ENCODE measurements around the gene KCTD10.
"Not testable (repeated sequence)": the region's sequence is repeated elsewhere in the genome, so short reads cannot be mapped to it uniquely, and the experiment has no call there.

KCTD10 gene

GRCh38 chr12:109440851-109441490, 36.1 kb downstream of the KCTD10 start:
- no peaks in the 10 kb centered on the region for H3K9me3 ChIP-seq (ENCODE audit: insufficient read depth, low read length, severe bottlenecking)
- H3K9ac ChIP-seq (ENCODE audit: low read depth, low read length), result no peak overlapping the region
- no peak for ATAC-seq (ENCODE audit: insufficient read depth, low read depth)
- no peak overlapping the region for H3K4me2 ChIP-seq (ENCODE audit: insufficient read depth, low read length)
- DNase-seq, result no peak
- no peaks in the 10 kb centered on the region for H3K4me1 ChIP-seq (ENCODE audit: insufficient read depth, low read length)
- no peaks in the 10 kb centered on the region for H3K79me2 ChIP-seq (ENCODE audit: insufficient read depth, low read length)
- no peaks in the 10 kb centered on the region for H4K20me1 ChIP-seq (ENCODE audit: insufficient read depth, low read length)
- H3K36me3 ChIP-seq (ENCODE audit: insufficient read depth, low read length), result peaks cover 5% of the 10 kb centered on the region; the same call in 1 of the 2 replicates
- TF ChIP-seq CTCF (IDR thresholded peaks at IDR 0.05; ENCODE audit: borderline replicate concordance, extremely low read depth, low read length, poor library complexity, severe bottlenecking), result no peak
- TF ChIP-seq EZH2 (IDR thresholded peaks at IDR 0.05; ENCODE audit: borderline replicate concordance, low read depth, low read length, severe bottlenecking), result no peak
- H3K4me3 ChIP-seq (ENCODE audit: low read depth in 1 of 2, low read length in 2 of 2), result no peak overlapping the region
- H2AFZ ChIP-seq (ENCODE audit: low read depth, low read length), result no peak overlapping the region
- H3K27me3 ChIP-seq (ENCODE audit: insufficient read depth, low read length, poor library complexity), result no peaks in the 10 kb centered on the region
- no peak overlapping the region for H3K27ac ChIP-seq (ENCODE audit: low read length)

- H3K27ac ChIP-seq (ENCODE audit: low read length); H3K36me3 ChIP-seq (ENCODE audit: insufficient read depth, low read length); DNase-seq; H3K27me3 ChIP-seq (ENCODE audit: insufficient read depth, low read length, poor library complexity); H3K4me1 ChIP-seq (ENCODE audit: insufficient read depth, low read length); H3K9me3 ChIP-seq (ENCODE audit: insufficient read depth, low read length, severe bottlenecking); H3K4me2 ChIP-seq (ENCODE audit: insufficient read depth, low read length); ATAC-seq (ENCODE audit: insufficient read depth, low read depth); H3K79me2 ChIP-seq (ENCODE audit: insufficient read depth, low read length); H3K4me3 ChIP-seq (ENCODE audit: low read depth in 1 of 2, low read length in 2 of 2); H2AFZ ChIP-seq (ENCODE audit: low read depth, low read length); H3K9ac ChIP-seq (ENCODE audit: low read depth, low read length); H4K20me1 ChIP-seq (ENCODE audit: insufficient read depth, low read length): not testable (repeated sequence)
These were observed 37.1 kb downstream of the KCTD10 start for GRCh38 chr12:109439951-109440350.

GRCh38 chr12:109439181-109439580, 37.9 kb downstream of the KCTD10 start:
- Histone ChIP-seq H3K36me3 (ENCODE audit: insufficient read depth, low read length) (peaks cover 5% of the 10 kb centered on the region; the same call in 1 of the 2 replicates), H3K79me2 (ENCODE audit: insufficient read depth, low read length) (no peaks in the 10 kb centered on the region), H2AFZ (ENCODE audit: low read depth, low read length) (no peak overlapping the region), H3K27me3 (ENCODE audit: insufficient read depth, low read length, poor library complexity) (no peaks in the 10 kb centered on the region), H3K9me3 (ENCODE audit: insufficient read depth, low read length, severe bottlenecking) (no peaks in the 10 kb centered on the region), H3K9ac (ENCODE audit: low read depth, low read length) (no peak overlapping the region), H3K4me3 (ENCODE audit: low read depth in 1 of 2, low read length in 2 of 2) (no peak overlapping the region), H3K4me1 (ENCODE audit: insufficient read depth, low read length) (no peaks in the 10 kb centered on the region), H4K20me1 (ENCODE audit: insufficient read depth, low read length) (no peaks in the 10 kb centered on the region), H3K27ac (ENCODE audit: low read length) (no peak overlapping the region), H3K4me2 (ENCODE audit: insufficient read depth, low read length) (no peak overlapping the region)
- ATAC-seq (ENCODE audit: insufficient read depth, low read depth), result no peak
- no peak for DNase-seq
- TF ChIP-seq CTCF (IDR thresholded peaks at IDR 0.05; ENCODE audit: borderline replicate concordance, extremely low read depth, low read length, poor library complexity, severe bottlenecking) (no peak), EZH2 (IDR thresholded peaks at IDR 0.05; ENCODE audit: borderline replicate concordance, low read depth, low read length, severe bottlenecking) (no peak)

- ATAC-seq (ENCODE audit: insufficient read depth, low read depth) (no peak), DNase-seq (no peak)
- Histone ChIP-seq H2AFZ (ENCODE audit: low read depth, low read length) (no peak overlapping the region), H4K20me1 (ENCODE audit: insufficient read depth, low read length) (no peaks in the 10 kb centered on the region), H3K27ac (ENCODE audit: low read length) (no peak overlapping the region), H3K79me2 (ENCODE audit: insufficient read depth, low read length) (no peaks in the 10 kb centered on the region), H3K9me3 (ENCODE audit: insufficient read depth, low read length, severe bottlenecking) (no peaks in the 10 kb centered on the region), H3K4me3 (ENCODE audit: low read depth in 1 of 2, low read length in 2 of 2) (no peak overlapping the region), H3K4me2 (ENCODE audit: insufficient read depth, low read length) (no peak overlapping the region), H3K36me3 (ENCODE audit: insufficient read depth, low read length) (no peaks in the 10 kb centered on the region), H3K4me1 (ENCODE audit: insufficient read depth, low read length) (no peaks in the 10 kb centered on the region), H3K27me3 (ENCODE audit: insufficient read depth, low read length, poor library complexity) (no peaks in the 10 kb centered on the region), H3K9ac (ENCODE audit: low read depth, low read length) (no peak overlapping the region)
- TF ChIP-seq EZH2 (IDR thresholded peaks at IDR 0.05; ENCODE audit: borderline replicate concordance, low read depth, low read length, severe bottlenecking) (no peak), CTCF (IDR thresholded peaks at IDR 0.05; ENCODE audit: borderline replicate concordance, extremely low read depth, low read length, poor library complexity, severe bottlenecking) (no peak)
These were observed 40.9 kb downstream of the KCTD10 start for GRCh38 chr12:109436188-109436560.

Data from DND-41 (cell line).